GM12878 (cell line): ENCODE data around the gene NFIX. TPM values are rescaled to one million over a fixed set of nuclear protein-coding genes. Genes with fewer than 3 reads are reported as not detected.

Experiments used
- ATAC-seq: fragments of 200-7000 bp; cut with Tn5 transposase; 3 replicates; pipeline ENCODE4 v1.9.1; 2020; ENCODE audit warnings: mild to moderate bottlenecking, moderate library complexity
- BruUV-seq: library from RNA; stranded (reverse); fragments of 400-500 nt; replicated peaks from 2 replicates; lab custom pipeline; 2021; lab: Mats Ljungman, UMichigan
- CTCF ChIA-PET: fragments of 300-600 bp; sonication (Branson Sonifier 250); formaldehyde crosslinking; extraction: SDS; loops from one replicate; lab custom pipeline; 2021; ENCODE audit warnings: inconsistent platforms; lab: Yijun Ruan, JAX
- POLR2A ChIA-PET: fragments of 350-600 bp; formaldehyde crosslinking; extraction: SDS; loops from one replicate; lab custom pipeline; 2021; ENCODE audit warnings: inconsistent platforms; lab: Charles Lee
- RAD21 ChIA-PET: fragments of 300-600 bp; sonication (Branson Sonifier 250); formaldehyde crosslinking; loops from one replicate; lab custom pipeline; 2023; ENCODE audit warnings: antibody characterized with exemption; ENCODE audit not compliant: unreplicated experiment; lab: Charles Lee
- SMC1A ChIA-PET: fragments of 300-600 bp; sonication (Branson Sonifier 250); formaldehyde crosslinking; loops from one replicate; lab custom pipeline; 2023; ENCODE audit not compliant: unreplicated experiment, uncharacterized antibody; lab: Charles Lee
- DNase-seq: peaks from one replicate; pipeline ENCODE4 v3.0.0-alpha.2; 2011; ENCODE audit warnings: low read depth, low spot score
- FAIRE-seq: peaks from 3 replicates; lab custom pipeline; 2011; peaks lifted over from hg19 to GRCh38; lab: Jason Lieb, UNC
- H2AFZ ChIP-seq: 2 replicates; pipeline ENCODE4 v1.6.0; 2011; ENCODE audit warnings: low read depth, low read length, control low read depth; ENCODE audit not compliant: control insufficient read depth
- H3K27ac ChIP-seq: 2 replicates; pipeline ENCODE4 v1.5.1; 2011; ENCODE audit warnings: control low read depth; ENCODE audit not compliant: control insufficient read depth, insufficient read depth
- H3K27me3 ChIP-seq, 2 experiments: replicated peaks in 1 of 2; 2 replicates each; pipeline versions ENCODE4 v1.6.0 to v1.6.1; 2011; ENCODE audit warnings: low read length in 1 of 2; ENCODE audit not compliant: control insufficient read depth in 2 of 2, insufficient read depth in 2 of 2
- H3K36me3 ChIP-seq, 2 experiments: 2 replicates each; pipeline ENCODE4 v1.5.1; 2011; ENCODE audit warnings: low read length in 1 of 2; ENCODE audit not compliant: control insufficient read depth in 2 of 2, insufficient read depth in 2 of 2
- H3K4me1 ChIP-seq: 2 replicates; pipeline ENCODE4 v1.6.1; 2011; ENCODE audit warnings: mild to moderate bottlenecking, low read length, moderate library complexity, mixed read lengths; ENCODE audit not compliant: control insufficient read depth, insufficient read depth
- H3K4me2 ChIP-seq: 2 replicates; pipeline ENCODE4 v1.6.0; 2011; ENCODE audit warnings: control low read depth; ENCODE audit not compliant: control insufficient read depth, insufficient read depth
- H3K4me3 ChIP-seq: fragments of 200-600 bp; sonication (generic); 2 replicates; pipeline ENCODE4 v1.5.1; 2016
- H3K79me2 ChIP-seq: 2 replicates; pipeline ENCODE4 v1.6.0; 2011; ENCODE audit warnings: low read length; ENCODE audit not compliant: control insufficient read depth, insufficient read depth
- H3K9ac ChIP-seq: 2 replicates; pipeline ENCODE4 v1.8.0; 2011; ENCODE audit warnings: low read length, control low read depth, mixed read lengths; ENCODE audit not compliant: control insufficient read depth, insufficient read depth
- H3K9me3 ChIP-seq: replicated peaks from 3 replicates; pipeline ENCODE4 v1.5.1; 2011; ENCODE audit warnings: mild to moderate bottlenecking, low read length; ENCODE audit not compliant: control insufficient read depth, insufficient read depth
- H4K20me1 ChIP-seq: 2 replicates; pipeline ENCODE4 v1.6.0; 2011; ENCODE audit not compliant: control insufficient read depth, insufficient read depth
- ATF2 ChIP-seq: IDR thresholded peaks from 2 replicates; pipeline ENCODE4 v1.6.1; 2012; ENCODE audit warnings: low read length, inconsistent platforms
- BHLHE40 ChIP-seq, 2 experiments: fragments of 450-650 bp in 1 of 2; IDR thresholded peaks; 2 replicates each; pipeline ENCODE4 v1.6.1; 2011 to 2017; ENCODE audit warnings: low read depth in 2 of 2, borderline replicate concordance in 1 of 2, improper control_type of control experiment in 1 of 2, low read length in 1 of 2, mild to moderate bottlenecking in 1 of 2
- ESRRA ChIP-seq: IDR thresholded peaks from 2 replicates; pipeline ENCODE4 v1.6.1; 2012; ENCODE audit warnings: mild to moderate bottlenecking, low read length, improper control_type of control experiment
- GATAD2B ChIP-seq: fragments of 450-650 bp; conservative IDR thresholded peaks from 2 replicates; pipeline ENCODE4 v1.6.1; 2017; ENCODE audit warnings: low read depth, mild to moderate bottlenecking, moderate library complexity
- IKZF1 ChIP-seq: fragments of 450-650 bp; conservative IDR thresholded peaks from 2 replicates; pipeline ENCODE4 v1.6.1; 2017; ENCODE audit warnings: antibody characterized with exemption, mild to moderate bottlenecking
- IRF3 ChIP-seq: fragments of 450-650 bp; IDR thresholded peaks from 2 replicates; pipeline ENCODE4 v1.6.1; 2014; ENCODE audit warnings: mild to moderate bottlenecking
- MTA3 ChIP-seq: IDR thresholded peaks from 2 replicates; pipeline ENCODE4 v1.6.1; 2012; ENCODE audit warnings: low read length, inconsistent platforms, borderline replicate concordance
- MYC ChIP-seq: IDR thresholded peaks from 2 replicates; pipeline ENCODE4 v1.6.1; 2011; ENCODE audit warnings: mild to moderate bottlenecking, low read length, moderate library complexity, inconsistent platforms; ENCODE audit not compliant: insufficient read depth, insufficient replicate concordance, insufficient read length, severe bottlenecking
- NRF1 ChIP-seq: conservative IDR thresholded peaks from 2 replicates; pipeline ENCODE4 v1.6.1; 2011; ENCODE audit warnings: mild to moderate bottlenecking, low read depth, low read length, improper control_type of control experiment
- PAX5 ChIP-seq: IDR thresholded peaks from 2 replicates; pipeline ENCODE4 v1.6.1; 2011; ENCODE audit warnings: low read depth, low read length, borderline replicate concordance
- RB1 ChIP-seq: fragments of 450-650 bp; formaldehyde crosslinking; IDR thresholded peaks from 2 replicates; pipeline ENCODE4 v1.6.1; 2017; ENCODE audit warnings: mild to moderate bottlenecking, borderline replicate concordance
- SIN3A ChIP-seq: IDR thresholded peaks from 2 replicates; pipeline ENCODE4 v1.6.1; 2012; ENCODE audit warnings: low read depth, low read length, improper control_type of control experiment
- STAT3 ChIP-seq: IDR thresholded peaks from 2 replicates; pipeline ENCODE4 v1.6.1; 2011; ENCODE audit warnings: low read depth, low read length, improper control_type of control experiment
- TBL1XR1 ChIP-seq: IDR thresholded peaks from 2 replicates; pipeline ENCODE4 v1.6.1; 2012; ENCODE audit warnings: low read depth, low read length, improper control_type of control experiment
- YBX1 ChIP-seq: fragments of 450-650 bp; IDR thresholded peaks from 2 replicates; pipeline ENCODE4 v1.6.1; 2016; ENCODE audit warnings: antibody characterized with exemption
- WGBS: methylation state at CpG from one replicate; pipeline ENCODE4 v1.1.6; 2016; ENCODE audit warnings: low lambda C conversion rate; ENCODE audit not compliant: insufficient replicate concordance, insufficient coverage; ENCODE audit errors: missing lambda C conversion rate; 5-methylcytosine and 5-hydroxymethylcytosine counted together
- in situ Hi-C: fragments of 300-500 bp; cut with MboI; formaldehyde crosslinking; loops from 9 replicates; pipeline ENCODE4 v1.14.3; 2018; ENCODE audit warnings: mixed read lengths
- intact Hi-C: fragments of 100-400 bp; cut with micrococcal nuclease; formaldehyde crosslinking; loops from one replicate; pipeline ENCODE4 v1.14.2; 2022; ENCODE audit not compliant: unreplicated experiment
- polyA plus RNA-seq, 11 experiments: library from polyadenylated mRNA; depleted of rRNA in 4 of 11; unstranded in 6 of 11; stranded (reverse) in 5 of 11; fragments of >200 nt; fragmentation: Nextera tagmentation in 4 of 11; fragmentation: Illumina TruSeq in 1 of 11; extraction: Ambion mirVana in 4 of 11; extraction: Trizol in 1 of 11; gene quantifications; 1 replicate in 1 of 11; 2 replicates in 10 of 11; pipeline versions ENCODE4 v1.2.1 to v1.2.3, GENCODE V29; 2011 to 2016; ENCODE audit warnings: inconsistent platforms in 2 of 11, missing spikeins in 2 of 11, low read depth in 1 of 11
- total RNA-seq, 4 experiments: library from RNA; depleted of rRNA in 3 of 4; stranded (reverse); fragments of >200 nt in 3 of 4; fragmentation: Illumina TruSeq in 1 of 4; extraction: Trizol in 1 of 4; gene quantifications; 2 replicates each; pipeline versions ENCODE4 v1.2.1 to v1.2.3, GENCODE V29; 2013 to 2021
- TF ChIP-seq, protein P1 (sequence below), 3 experiments: IDR thresholded peaks in 2 of 3; conservative IDR thresholded peaks in 1 of 3; 2 replicates each; pipeline ENCODE4 v1.5.1; 2011; ENCODE audit warnings: low read depth in 3 of 3, low read length in 3 of 3, mild to moderate bottlenecking in 3 of 3, control low read depth in 2 of 3, moderate library complexity in 2 of 3, inconsistent platforms in 1 of 3, mixed read lengths in 1 of 3; ENCODE audit not compliant: control insufficient read depth in 2 of 3, insufficient read depth in 1 of 3; ENCODE audit errors: extremely low read depth in 1 of 3
- TF ChIP-seq, protein P2 (sequence below): IDR thresholded peaks from 2 replicates; pipeline ENCODE4 v1.6.1; 2012; ENCODE audit warnings: low read depth, low read length, improper control_type of control experiment

NFIX gene
- total and polyA plus RNA-seq, 10 of the 15 experiments (the other 5 are each of a cell fraction or from before 2014, with no cell fraction given), result 0.02 to 2.2 (median 0.28) TPM

DNA sequence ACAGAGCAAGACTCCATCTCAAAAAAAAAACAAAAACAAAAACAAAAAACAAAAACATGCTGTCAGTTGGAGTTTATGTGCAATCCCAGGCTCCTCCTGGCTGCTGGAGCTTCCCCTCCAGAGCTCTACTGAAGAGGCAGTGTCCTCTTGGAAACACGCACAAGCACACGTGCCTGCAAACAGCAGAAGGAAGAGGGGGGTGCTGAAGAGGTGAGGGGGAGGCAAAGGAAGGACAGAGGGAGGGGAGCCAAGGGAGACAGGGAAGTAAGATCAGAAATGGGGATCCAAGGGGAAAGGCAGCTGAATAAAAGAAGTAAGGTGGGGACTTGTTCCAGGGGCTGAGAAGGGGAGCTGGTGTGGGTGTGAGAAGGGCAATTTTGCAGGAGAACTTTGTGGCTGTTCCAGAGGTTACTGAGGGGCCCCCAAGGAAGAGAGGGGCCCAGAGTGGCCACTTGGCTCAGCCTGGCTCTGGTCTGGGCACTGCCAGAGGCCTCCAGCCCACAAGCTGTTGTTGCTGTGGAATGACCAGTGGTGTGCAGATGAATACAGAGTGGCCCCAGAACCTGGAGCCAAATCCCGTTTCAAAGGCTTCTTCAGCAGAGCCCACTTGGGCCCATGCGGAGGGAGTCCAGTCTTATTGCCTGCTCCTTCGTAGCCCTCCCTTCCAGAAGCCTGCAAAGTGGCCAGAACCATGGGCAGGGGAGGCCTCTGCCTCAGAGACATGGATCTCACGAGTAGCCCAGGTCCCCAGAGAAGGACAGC lies 73.0 kb downstream of the NFIX start:
- no peaks in the 10 kb centered on the region for H3K9me3 ChIP-seq
- BruUV-seq, result no TSS peak
- H3K27me3 ChIP-seq, result no peaks in the 10 kb centered on the region; a peak in 3 of 4 replicates
- ChIA-PET POLR2A (no interaction called here), RAD21 (interaction anchor here (0.8 kb wide), 1 partner anchor 91 kb away, joined by 3 read pairs; no protein-coding TSS in a partner anchor), CTCF (interaction anchor here (0.6 to 1.9 kb wide), 3 partner anchors 12 to 103 kb away, joined by 3 to 5 read pairs (median 3); no protein-coding TSS in a partner anchor), SMC1A (no interaction called here)
- no peaks in the 10 kb centered on the region for H4K20me1 ChIP-seq
- FAIRE-seq (no peak), ATAC-seq (no peak), DNase-seq (no peak)
- H3K4me2 ChIP-seq, result no peak overlapping the region
- H3K4me1 ChIP-seq, result no peaks in the 10 kb centered on the region
- H3K79me2 ChIP-seq, result no peaks in the 10 kb centered on the region
- WGBS, result 8% methylated on average over 6 of the region's 6 CpGs
- in situ Hi-C loops (no loop called here), intact Hi-C loops (no loop called here)
- H2AFZ ChIP-seq, result no peak overlapping the region
- no peaks in the 10 kb centered on the region for H3K36me3 ChIP-seq
- no peak overlapping the region for H3K9ac ChIP-seq
- H3K4me3 ChIP-seq, result no peak overlapping the region
- H3K27ac ChIP-seq, result no peak overlapping the region
- TF ChIP-seq, protein P1, sequence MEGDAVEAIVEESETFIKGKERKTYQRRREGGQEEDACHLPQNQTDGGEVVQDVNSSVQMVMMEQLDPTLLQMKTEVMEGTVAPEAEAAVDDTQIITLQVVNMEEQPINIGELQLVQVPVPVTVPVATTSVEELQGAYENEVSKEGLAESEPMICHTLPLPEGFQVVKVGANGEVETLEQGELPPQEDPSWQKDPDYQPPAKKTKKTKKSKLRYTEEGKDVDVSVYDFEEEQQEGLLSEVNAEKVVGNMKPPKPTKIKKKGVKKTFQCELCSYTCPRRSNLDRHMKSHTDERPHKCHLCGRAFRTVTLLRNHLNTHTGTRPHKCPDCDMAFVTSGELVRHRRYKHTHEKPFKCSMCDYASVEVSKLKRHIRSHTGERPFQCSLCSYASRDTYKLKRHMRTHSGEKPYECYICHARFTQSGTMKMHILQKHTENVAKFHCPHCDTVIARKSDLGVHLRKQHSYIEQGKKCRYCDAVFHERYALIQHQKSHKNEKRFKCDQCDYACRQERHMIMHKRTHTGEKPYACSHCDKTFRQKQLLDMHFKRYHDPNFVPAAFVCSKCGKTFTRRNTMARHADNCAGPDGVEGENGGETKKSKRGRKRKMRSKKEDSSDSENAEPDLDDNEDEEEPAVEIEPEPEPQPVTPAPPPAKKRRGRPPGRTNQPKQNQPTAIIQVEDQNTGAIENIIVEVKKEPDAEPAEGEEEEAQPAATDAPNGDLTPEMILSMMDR (IDR thresholded peaks at IDR 0.05 in 2 of 3, conservative IDR thresholded peaks at IDR 0.05 in 1 of 3; ENCODE audit: control insufficient read depth in 2 of 3, extremely low read depth in 1 of 3, insufficient read depth in 1 of 3, low read depth in 3 of 3, low read length in 3 of 3), result no peak
- TF ChIP-seq ATF2 (no peak), STAT3 (no peak), RB1 (no peak), YBX1 (no peak), TBL1XR1 (no peak), GATAD2B (no peak), SIN3A (no peak), ESRRA (no peak), MYC (no peak), IRF3 (no peak), NRF1 (no peak), PAX5 (no peak), BHLHE40 (IDR thresholded peaks at IDR 0.05; ENCODE audit: borderline replicate concordance in 1 of 2, low read depth in 2 of 2, low read length in 1 of 2) (no peak), MTA3 (no peak), IKZF1 (no peak)
- TF ChIP-seq, protein P2, sequence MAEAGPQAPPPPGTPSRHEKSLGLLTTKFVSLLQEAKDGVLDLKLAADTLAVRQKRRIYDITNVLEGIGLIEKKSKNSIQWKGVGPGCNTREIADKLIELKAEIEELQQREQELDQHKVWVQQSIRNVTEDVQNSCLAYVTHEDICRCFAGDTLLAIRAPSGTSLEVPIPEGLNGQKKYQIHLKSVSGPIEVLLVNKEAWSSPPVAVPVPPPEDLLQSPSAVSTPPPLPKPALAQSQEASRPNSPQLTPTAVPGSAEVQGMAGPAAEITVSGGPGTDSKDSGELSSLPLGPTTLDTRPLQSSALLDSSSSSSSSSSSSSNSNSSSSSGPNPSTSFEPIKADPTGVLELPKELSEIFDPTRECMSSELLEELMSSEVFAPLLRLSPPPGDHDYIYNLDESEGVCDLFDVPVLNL, result no peak
